D721Med (cell line): ENCODE data around the gene SORCS1.

Experiments
- DNase-seq: peaks from one replicate; pipeline ENCODE4 v3.0.0; 2011; ENCODE audit warnings: low spot score; ENCODE audit not compliant: insufficient read length
- FAIRE-seq: peaks from 2 replicates; lab custom pipeline; 2011; peaks lifted over from hg19 to GRCh38; lab: Jason Lieb, UNC
- TF ChIP-seq, protein P1 (sequence below): IDR thresholded peaks from 2 replicates; pipeline ENCODE4 v1.5.1; 2012; ENCODE audit warnings: mild to moderate bottlenecking, control low read depth; ENCODE audit not compliant: insufficient read depth; ENCODE audit errors: missing control alignments

SORCS1 gene

GRCh38 chr10:107091126-107091525, 73.4 kb downstream of the SORCS1 start:
- TF ChIP-seq, protein P1, sequence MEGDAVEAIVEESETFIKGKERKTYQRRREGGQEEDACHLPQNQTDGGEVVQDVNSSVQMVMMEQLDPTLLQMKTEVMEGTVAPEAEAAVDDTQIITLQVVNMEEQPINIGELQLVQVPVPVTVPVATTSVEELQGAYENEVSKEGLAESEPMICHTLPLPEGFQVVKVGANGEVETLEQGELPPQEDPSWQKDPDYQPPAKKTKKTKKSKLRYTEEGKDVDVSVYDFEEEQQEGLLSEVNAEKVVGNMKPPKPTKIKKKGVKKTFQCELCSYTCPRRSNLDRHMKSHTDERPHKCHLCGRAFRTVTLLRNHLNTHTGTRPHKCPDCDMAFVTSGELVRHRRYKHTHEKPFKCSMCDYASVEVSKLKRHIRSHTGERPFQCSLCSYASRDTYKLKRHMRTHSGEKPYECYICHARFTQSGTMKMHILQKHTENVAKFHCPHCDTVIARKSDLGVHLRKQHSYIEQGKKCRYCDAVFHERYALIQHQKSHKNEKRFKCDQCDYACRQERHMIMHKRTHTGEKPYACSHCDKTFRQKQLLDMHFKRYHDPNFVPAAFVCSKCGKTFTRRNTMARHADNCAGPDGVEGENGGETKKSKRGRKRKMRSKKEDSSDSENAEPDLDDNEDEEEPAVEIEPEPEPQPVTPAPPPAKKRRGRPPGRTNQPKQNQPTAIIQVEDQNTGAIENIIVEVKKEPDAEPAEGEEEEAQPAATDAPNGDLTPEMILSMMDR: no peak
- FAIRE-seq (peak; percentile 83), DNase-seq (peak; percentile 20)

DNA sequence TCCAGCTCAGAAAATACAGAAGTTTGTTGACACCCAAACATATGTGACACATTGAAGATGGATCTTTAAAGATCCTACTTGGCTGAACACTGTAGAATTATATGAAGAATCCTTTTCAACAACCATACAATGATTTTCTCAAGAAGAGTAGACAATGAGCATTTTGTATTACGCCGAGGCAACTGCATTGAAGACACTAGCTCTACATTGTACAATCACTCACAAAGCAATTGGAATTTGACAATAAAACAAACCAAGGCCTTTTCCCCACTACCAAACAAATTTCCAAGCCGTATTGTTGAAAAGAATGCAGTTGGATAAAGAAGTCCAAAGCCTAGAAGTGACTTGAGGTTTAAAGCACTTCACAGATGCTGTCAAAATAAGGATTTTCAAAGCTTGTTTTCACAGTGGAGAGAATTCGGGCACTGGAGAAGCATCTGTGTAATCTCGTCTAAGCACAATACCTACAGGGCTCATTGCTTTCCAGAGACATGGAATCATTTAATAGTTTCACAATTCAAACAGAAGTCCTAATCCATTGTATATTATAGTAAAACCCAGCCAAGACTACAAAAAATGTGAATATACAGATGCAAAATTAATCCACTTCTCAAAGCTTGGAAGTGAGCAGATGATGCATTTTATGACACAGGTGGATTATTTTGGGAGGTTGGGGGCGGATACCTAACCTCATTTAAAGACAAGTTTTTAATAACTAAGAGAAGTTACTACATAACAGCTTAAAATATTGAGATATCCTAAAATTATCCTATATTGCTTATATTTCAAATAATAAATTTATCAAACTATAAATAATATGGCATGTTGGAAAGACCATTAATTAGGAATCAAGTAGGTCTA, 78.6 kb downstream of the SORCS1 start:
- TF ChIP-seq, protein P1: no peak

GRCh38 chr10:107083388-107084009, 81.0 kb downstream of the SORCS1 start:
- DNase-seq (no peak), FAIRE-seq (no peak)
- TF ChIP-seq, protein P1: no peak

More for the DNA sequence above, 78.6 kb downstream of the SORCS1 start:
- FAIRE-seq: no peak
- DNase-seq: no peak

DNA sequence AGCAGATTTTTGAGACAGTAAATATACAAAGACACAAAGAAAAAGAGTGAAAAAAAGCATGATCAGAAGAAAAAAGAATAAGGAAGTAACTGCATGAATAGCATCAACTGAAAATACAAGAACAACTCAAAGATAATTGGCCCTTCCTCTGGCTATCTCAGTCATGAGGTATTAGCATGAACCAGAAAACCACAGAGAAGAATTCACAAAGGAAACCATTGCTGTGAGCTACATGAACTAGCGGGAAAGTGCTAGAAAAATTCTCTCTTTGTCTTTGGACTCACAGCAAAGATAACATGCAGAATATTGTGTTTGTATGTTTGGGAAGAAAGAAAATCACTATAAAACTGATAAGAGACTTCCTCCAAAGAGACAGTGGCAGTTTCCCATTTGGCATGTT, 82.9 kb downstream of the SORCS1 start:
- FAIRE-seq (no peak), DNase-seq (no peak)
- TF ChIP-seq, protein P1: no peak

GRCh38 chr10:107075117-107075516, 89.4 kb downstream of the SORCS1 start:
- TF ChIP-seq, protein P1: no peak
- FAIRE-seq: no peak
- DNase-seq: no peak

- FAIRE-seq (no peak), DNase-seq (no peak)
- TF ChIP-seq, protein P1: no peak
Measured at GRCh38 chr10:107072786-107073185, 91.7 kb downstream of the SORCS1 start.
